Astrocyte (in vitro differentiated cells and primary cell): ENCODE results near the gene ANKRD2. TPM values are rescaled to one million over a fixed set of nuclear protein-coding genes. Genes with fewer than 3 reads are reported as not detected.
A peak's percentile ranks its signal among the peaks of the same experiment; 100 is the strongest.

Experiments used
- DNase-seq: peaks from one replicate; pipeline ENCODE4 v3.0.0-alpha.2; 2010; ENCODE audit warnings: low read depth
- FAIRE-seq: peaks from 2 replicates; lab custom pipeline; 2011; peaks lifted over from hg19 to GRCh38; lab: Jason Lieb, UNC
- H2AFZ ChIP-seq: 2 replicates; pipeline ENCODE4 v1.6.0; 2012; ENCODE audit warnings: low read depth, low read length, inconsistent platforms
- H3K27ac ChIP-seq: 2 replicates; pipeline ENCODE4 v1.5.1; 2011; ENCODE audit warnings: low read depth, low read length, inconsistent platforms
- H3K27me3 ChIP-seq: 2 replicates; pipeline ENCODE4 v1.6.0; 2011; ENCODE audit warnings: low read length, inconsistent platforms; ENCODE audit not compliant: insufficient read depth
- H3K36me3 ChIP-seq: 2 replicates; pipeline ENCODE4 v1.5.1; 2011; ENCODE audit warnings: low read length, inconsistent platforms; ENCODE audit not compliant: insufficient read depth
- H3K4me1 ChIP-seq: 2 replicates; pipeline ENCODE4 v1.5.1; 2011; ENCODE audit warnings: low read length, inconsistent platforms; ENCODE audit not compliant: insufficient read depth
- H3K4me2 ChIP-seq: 2 replicates; pipeline ENCODE4 v1.6.0; 2012; ENCODE audit warnings: low read length, inconsistent platforms
- H3K4me3 ChIP-seq: 2 replicates; pipeline ENCODE4 v1.5.1; 2011; ENCODE audit warnings: low read depth, mild to moderate bottlenecking, low read length, inconsistent platforms; ENCODE audit not compliant: insufficient read depth
- H3K79me2 ChIP-seq: 2 replicates; pipeline ENCODE4 v1.6.0; 2012; ENCODE audit warnings: mild to moderate bottlenecking, low read length, inconsistent platforms; ENCODE audit not compliant: insufficient read depth
- H3K9ac ChIP-seq: 2 replicates; pipeline ENCODE4 v1.6.0; 2012; ENCODE audit warnings: mild to moderate bottlenecking, low read length, inconsistent platforms
- H3K9me3 ChIP-seq: 2 replicates; pipeline ENCODE4 v1.5.1; 2012; ENCODE audit warnings: low read depth, mild to moderate bottlenecking, low read length, inconsistent platforms; ENCODE audit not compliant: insufficient read depth
- H4K20me1 ChIP-seq: 2 replicates; pipeline ENCODE4 v1.6.0; 2012; ENCODE audit warnings: low read length, inconsistent platforms; ENCODE audit not compliant: insufficient read depth
- H3K27ac Mint-ChIP-seq: one replicate; pipeline ENCODE4 v1.8.0; 2021; ENCODE audit warnings: mild to moderate bottlenecking, mixed read lengths; ENCODE audit not compliant: unreplicated experiment
- H3K27me3 Mint-ChIP-seq: one replicate; pipeline ENCODE4 v1.8.0; 2021; ENCODE audit warnings: low read depth, mixed read lengths; ENCODE audit not compliant: unreplicated experiment
- H3K36me3 Mint-ChIP-seq: one replicate; pipeline ENCODE4 v1.8.0; 2021; ENCODE audit warnings: low read depth, mixed read lengths; ENCODE audit not compliant: unreplicated experiment
- H3K4me1 Mint-ChIP-seq: one replicate; pipeline ENCODE4 v1.8.0; 2021; ENCODE audit warnings: low read depth, mixed read lengths; ENCODE audit not compliant: unreplicated experiment
- H3K4me3 Mint-ChIP-seq: one replicate; pipeline ENCODE4 v1.8.0; 2021; ENCODE audit warnings: mild to moderate bottlenecking, moderate library complexity, mixed read lengths; ENCODE audit not compliant: unreplicated experiment
- H3K9me3 Mint-ChIP-seq: one replicate; pipeline ENCODE4 v1.8.0; 2021; ENCODE audit warnings: mild to moderate bottlenecking, mixed read lengths; ENCODE audit not compliant: unreplicated experiment
- EZH2 ChIP-seq: IDR thresholded peaks from 2 replicates; pipeline ENCODE4 v1.6.1; 2012; ENCODE audit warnings: mild to moderate bottlenecking, low read length, inconsistent platforms; ENCODE audit not compliant: insufficient read depth
- total RNA-seq: library from RNA; stranded (reverse); gene quantifications from 2 replicates; pipeline ENCODE4 v1.2.1, GENCODE V29; 2021
- TF ChIP-seq, protein P1 (sequence below): IDR thresholded peaks from 2 replicates; pipeline ENCODE4 v1.5.1; 2011; ENCODE audit warnings: low read depth, mild to moderate bottlenecking, inconsistent platforms, low read length, moderate library complexity; ENCODE audit not compliant: insufficient read depth

Gene ANKRD2
- total RNA-seq, 1 donor from 2014 or later = 0.36 TPM

DNA sequence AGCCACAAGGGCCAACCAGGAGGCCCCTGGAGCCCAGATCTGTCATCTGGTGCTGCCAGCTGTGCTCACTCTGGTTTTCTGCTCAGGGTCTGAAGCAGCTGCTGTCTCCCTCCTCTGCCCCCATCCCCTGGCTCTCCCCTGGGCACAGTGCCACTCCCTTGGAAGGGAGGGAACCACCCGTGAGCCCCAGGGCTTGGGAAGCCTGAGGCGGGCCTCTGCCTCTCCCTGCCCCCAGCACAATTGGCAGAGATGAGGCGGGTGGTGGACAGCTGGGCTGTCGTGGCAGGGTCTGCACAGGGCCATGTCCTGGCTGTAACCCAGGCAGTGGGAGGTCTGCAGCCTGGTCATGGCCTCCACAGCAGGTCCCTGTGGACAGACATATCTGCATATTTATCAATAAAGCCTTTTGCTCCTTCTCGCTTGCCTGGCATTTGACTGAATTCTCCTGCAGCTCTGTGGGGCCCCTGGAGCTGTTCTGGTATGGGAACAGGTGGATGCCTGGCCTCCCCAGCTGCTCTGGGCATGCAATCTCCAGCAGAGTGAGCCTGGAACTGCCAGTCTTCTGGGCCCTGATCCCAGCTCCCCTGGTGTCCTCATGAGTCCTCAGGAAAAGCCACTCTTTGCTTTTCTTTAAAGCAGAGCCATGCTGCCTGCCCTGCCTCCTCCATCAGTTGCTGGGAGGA is 1.6 kb upstream of the ANKRD2 start:
- Mint-ChIP-seq H3K4me3 (no peak overlapping the region), H3K9me3 (peaks cover 2% of the 10 kb centered on the region), H3K27ac (no peak overlapping the region), H3K27me3 (no peaks in the 10 kb centered on the region), H3K36me3 (peaks cover 7% of the 10 kb centered on the region), H3K4me1 (peaks cover 29% of the 10 kb centered on the region)
- TF ChIP-seq EZH2 = no peak
- TF ChIP-seq, protein P1, sequence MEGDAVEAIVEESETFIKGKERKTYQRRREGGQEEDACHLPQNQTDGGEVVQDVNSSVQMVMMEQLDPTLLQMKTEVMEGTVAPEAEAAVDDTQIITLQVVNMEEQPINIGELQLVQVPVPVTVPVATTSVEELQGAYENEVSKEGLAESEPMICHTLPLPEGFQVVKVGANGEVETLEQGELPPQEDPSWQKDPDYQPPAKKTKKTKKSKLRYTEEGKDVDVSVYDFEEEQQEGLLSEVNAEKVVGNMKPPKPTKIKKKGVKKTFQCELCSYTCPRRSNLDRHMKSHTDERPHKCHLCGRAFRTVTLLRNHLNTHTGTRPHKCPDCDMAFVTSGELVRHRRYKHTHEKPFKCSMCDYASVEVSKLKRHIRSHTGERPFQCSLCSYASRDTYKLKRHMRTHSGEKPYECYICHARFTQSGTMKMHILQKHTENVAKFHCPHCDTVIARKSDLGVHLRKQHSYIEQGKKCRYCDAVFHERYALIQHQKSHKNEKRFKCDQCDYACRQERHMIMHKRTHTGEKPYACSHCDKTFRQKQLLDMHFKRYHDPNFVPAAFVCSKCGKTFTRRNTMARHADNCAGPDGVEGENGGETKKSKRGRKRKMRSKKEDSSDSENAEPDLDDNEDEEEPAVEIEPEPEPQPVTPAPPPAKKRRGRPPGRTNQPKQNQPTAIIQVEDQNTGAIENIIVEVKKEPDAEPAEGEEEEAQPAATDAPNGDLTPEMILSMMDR = no peak
- H3K27me3 ChIP-seq = no peaks in the 10 kb centered on the region
- FAIRE-seq = no peak
- H4K20me1 ChIP-seq = peaks cover 27% of the 10 kb centered on the region
- H3K4me3 ChIP-seq = no peak overlapping the region
- H3K79me2 ChIP-seq = peaks cover 2% of the 10 kb centered on the region
- no peak overlapping the region for H2AFZ ChIP-seq
- no peak for DNase-seq
- H3K9ac ChIP-seq = no peak overlapping the region
- H3K9me3 ChIP-seq = no peaks in the 10 kb centered on the region
- H3K4me2 ChIP-seq = no peak overlapping the region
- H3K36me3 ChIP-seq = peaks cover 6% of the 10 kb centered on the region
- no peak overlapping the region for H3K27ac ChIP-seq
- peaks cover 7% of the 10 kb centered on the region for H3K4me1 ChIP-seq

DNA sequence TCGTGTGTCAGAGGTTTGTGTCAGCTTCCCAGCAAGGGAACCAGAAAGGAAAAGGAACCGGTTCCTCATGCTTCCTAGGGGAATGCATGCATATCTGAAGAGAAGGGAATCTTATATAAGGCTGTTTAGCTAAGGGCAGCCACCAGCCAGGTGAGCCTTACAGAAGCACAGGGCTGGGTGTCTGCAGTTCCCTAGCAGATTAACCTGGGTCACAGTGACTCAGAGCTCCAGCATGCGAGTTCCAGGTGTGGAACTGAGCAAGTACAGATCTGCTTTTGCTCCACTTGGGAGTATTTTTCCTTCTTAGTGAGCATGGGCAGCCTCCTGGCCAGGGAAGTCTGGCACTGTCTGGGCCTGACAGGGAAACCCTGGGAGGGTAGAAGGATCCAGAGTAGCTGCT is 957 bp upstream of the ANKRD2 start:
- peaks cover 7% of the 10 kb centered on the region for H3K36me3 Mint-ChIP-seq
- Histone ChIP-seq H3K4me2 (no peak overlapping the region), H2AFZ (no peak overlapping the region), H4K20me1 (peaks cover 22% of the 10 kb centered on the region), H3K9me3 (no peaks in the 10 kb centered on the region), H3K27me3 (no peaks in the 10 kb centered on the region), H3K79me2 (no peaks in the 10 kb centered on the region), H3K4me3 (no peak overlapping the region), H3K36me3 (peaks cover 6% of the 10 kb centered on the region), H3K9ac (no peak overlapping the region), H3K27ac (no peak overlapping the region), H3K4me1 (peaks cover 7% of the 10 kb centered on the region)
- peaks cover 28% of the 10 kb centered on the region for H3K4me1 Mint-ChIP-seq
- TF ChIP-seq, protein P1 = no peak
- TF ChIP-seq EZH2 = no peak
- peaks cover 2% of the 10 kb centered on the region for H3K9me3 Mint-ChIP-seq
- FAIRE-seq = no peak
- DNase-seq = no peak
- H3K27ac Mint-ChIP-seq = peak overlapping the region; percentile 72
- H3K4me3 Mint-ChIP-seq = peak overlapping the region; percentile 20
- no peaks in the 10 kb centered on the region for H3K27me3 Mint-ChIP-seq

DNA sequence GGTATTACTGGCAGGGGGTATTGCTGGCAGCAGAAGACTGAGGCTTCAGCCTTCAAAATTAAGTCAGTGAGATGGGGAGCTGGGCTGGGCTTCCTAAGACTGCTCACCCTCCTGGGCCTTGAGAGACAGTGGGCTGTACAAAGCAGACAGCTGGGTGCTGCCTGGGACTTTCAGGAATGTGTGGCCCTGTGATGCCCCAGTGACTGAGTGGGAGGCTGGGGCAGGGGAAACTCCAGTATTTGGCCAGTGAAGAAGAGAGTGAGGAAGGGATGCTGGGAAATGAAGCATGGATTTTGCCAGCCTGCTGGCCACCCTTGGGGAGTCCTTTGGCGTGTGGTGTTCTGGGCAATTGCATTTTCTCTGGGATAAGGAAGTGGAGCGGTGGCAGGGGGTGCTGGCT is 442 bp downstream of the ANKRD2 start:
- H3K9me3 Mint-ChIP-seq = peaks cover 2% of the 10 kb centered on the region
- Histone ChIP-seq H3K9ac (no peak overlapping the region), H3K36me3 (peaks cover 6% of the 10 kb centered on the region), H3K27me3 (no peaks in the 10 kb centered on the region), H3K79me2 (no peaks in the 10 kb centered on the region), H4K20me1 (peaks cover 21% of the 10 kb centered on the region), H3K4me3 (no peak overlapping the region), H3K9me3 (no peaks in the 10 kb centered on the region), H3K4me2 (no peak overlapping the region), H2AFZ (no peak overlapping the region), H3K4me1 (peaks cover 7% of the 10 kb centered on the region), H3K27ac (no peak overlapping the region)
- H3K4me3 Mint-ChIP-seq = peak overlapping the region; percentile 76
- FAIRE-seq (no peak), DNase-seq (peak; percentile 11)
- H3K4me1 Mint-ChIP-seq = peaks cover 26% of the 10 kb centered on the region
- peaks cover 5% of the 10 kb centered on the region for H3K36me3 Mint-ChIP-seq
- TF ChIP-seq EZH2 = no peak
- TF ChIP-seq, protein P1 = no peak
- H3K27ac Mint-ChIP-seq = peak overlapping the region; percentile 90
- H3K27me3 Mint-ChIP-seq = no peaks in the 10 kb centered on the region
